MCF 10A (cell line): ENCODE measurements around the gene SRCIN1. TPM values are rescaled to one million over a fixed set of nuclear protein-coding genes. Genes with fewer than 3 reads are reported as not detected.

ENCODE experiments used
- BruUV-seq: library from RNA; stranded (reverse); fragments of 400-500 nt; replicated peaks from 2 replicates; lab custom pipeline; 2021; lab: Mats Ljungman, UMichigan
- CTCF ChIA-PET: fragments of 300-600 bp; sonication (Branson Sonifier 250); formaldehyde crosslinking; extraction: SDS; loops from one replicate; lab custom pipeline; 2021; ENCODE audit warnings: antibody characterized with exemption, inconsistent platforms; lab: Yijun Ruan, JAX
- POLR2A ChIA-PET: fragments of 300-600, 350-650 bp; sonication (Branson Sonifier 250); formaldehyde crosslinking; extraction: SDS; loops from one replicate; lab custom pipeline; 2020; ENCODE audit warnings: antibody characterized with exemption, inconsistent platforms; lab: Yijun Ruan, JAX
- DNase-seq: peaks from one replicate; pipeline ENCODE4 v3.0.0-alpha.2; 2018; ENCODE audit not compliant: unreplicated experiment
- H3K27ac Mint-ChIP-seq: one replicate; pipeline ENCODE4 v1.8.0; 2022; ENCODE audit warnings: mild to moderate bottlenecking, low read depth, mixed read lengths; ENCODE audit not compliant: unreplicated experiment
- H3K27me3 Mint-ChIP-seq: one replicate; pipeline ENCODE4 v1.8.0; 2022; ENCODE audit warnings: mixed read lengths; ENCODE audit not compliant: insufficient read depth, unreplicated experiment
- H3K36me3 Mint-ChIP-seq: one replicate; pipeline ENCODE4 v1.8.0; 2022; ENCODE audit warnings: mild to moderate bottlenecking, moderate library complexity, mixed read lengths; ENCODE audit not compliant: insufficient read depth, unreplicated experiment
- H3K4me1 Mint-ChIP-seq: one replicate; pipeline ENCODE4 v1.8.0; 2022; ENCODE audit warnings: mixed read lengths; ENCODE audit not compliant: insufficient read depth, unreplicated experiment
- H3K4me3 Mint-ChIP-seq: one replicate; pipeline ENCODE4 v1.8.0; 2022; ENCODE audit warnings: mild to moderate bottlenecking, moderate library complexity, mixed read lengths; ENCODE audit not compliant: unreplicated experiment
- H3K9me3 Mint-ChIP-seq: one replicate; pipeline ENCODE4 v1.8.0; 2022; ENCODE audit warnings: mixed read lengths; ENCODE audit not compliant: unreplicated experiment
- CTCF ChIP-seq: fragments of 200-600 bp; IDR thresholded peaks from one replicate; pipeline ENCODE4 v1.8.0; 2022; ENCODE audit warnings: antibody characterized with exemption, mild to moderate bottlenecking; ENCODE audit not compliant: unreplicated experiment
- intact Hi-C: fragments of 100-400 bp; cut with micrococcal nuclease; formaldehyde crosslinking; loops from 2 replicates; pipeline ENCODE4 v1.14.1; 2022
- total RNA-seq: library from RNA; stranded (reverse); gene quantifications from 2 replicates; pipeline ENCODE4 v1.2.3, GENCODE V29; 2022

SRCIN1 gene
- total RNA-seq, 1 experiment from 2014 or later: 5.7 TPM

- H3K27ac Mint-ChIP-seq: no peak overlapping the region
- ChIA-PET CTCF (interaction anchor here (0.5 to 1.6 kb wide), 5 partner anchors 10 to 71 kb away, joined by 3 to 5 read pairs (median 4); partner anchors contain the start of gene SRCIN1), POLR2A (no interaction called here)
- peaks cover 31% of the 10 kb centered on the region for H3K27me3 Mint-ChIP-seq
- no peaks in the 10 kb centered on the region for H3K36me3 Mint-ChIP-seq
- no TSS peak for BruUV-seq
- peaks cover 18% of the 10 kb centered on the region for H3K4me1 Mint-ChIP-seq
- no peak overlapping the region for H3K4me3 Mint-ChIP-seq
- no peak for TF ChIP-seq CTCF
- no peak for DNase-seq
- intact Hi-C loops: no loop called here
- no peaks in the 10 kb centered on the region for H3K9me3 Mint-ChIP-seq
Observed at GRCh38 chr17:38595892-38596291, 9.9 kb downstream of the SRCIN1 start.

- peaks cover 18% of the 10 kb centered on the region for H3K4me1 Mint-ChIP-seq
- no peak for TF ChIP-seq CTCF
- no TSS peak for BruUV-seq
- no peaks in the 10 kb centered on the region for H3K36me3 Mint-ChIP-seq
- no peak overlapping the region for H3K4me3 Mint-ChIP-seq
- peaks cover 31% of the 10 kb centered on the region for H3K27me3 Mint-ChIP-seq
- POLR2A ChIA-PET: no interaction called here
- intact Hi-C loops: no loop called here
- no peak for DNase-seq
- CTCF ChIA-PET: interaction anchor here (1.6 kb wide), 1 partner anchor 10 kb away, joined by 6 read pairs; no protein-coding TSS in a partner anchor
- no peak overlapping the region for H3K27ac Mint-ChIP-seq
- H3K9me3 Mint-ChIP-seq: no peaks in the 10 kb centered on the region
Observed at GRCh38 chr17:38594152-38594551, 11.6 kb downstream of the SRCIN1 start.

GRCh38 chr17:38592487-38592886 is 13.3 kb downstream of the SRCIN1 start:
- DNase-seq: no peak
- Mint-ChIP-seq H3K27me3 (peaks cover 31% of the 10 kb centered on the region), H3K4me1 (peaks cover 18% of the 10 kb centered on the region), H3K27ac (no peak overlapping the region), H3K36me3 (no peaks in the 10 kb centered on the region), H3K4me3 (no peak overlapping the region), H3K9me3 (no peaks in the 10 kb centered on the region)
- TF ChIP-seq CTCF: no peak
- ChIA-PET CTCF (interaction anchor here (0.9 to 1.8 kb wide), 2 partner anchors 9 to 34 kb away, joined by 3 to 6 read pairs; no protein-coding TSS in a partner anchor), POLR2A (interaction anchor here (0.6 kb wide), 1 partner anchor 111 kb away, joined by 3 read pairs; no protein-coding TSS in a partner anchor)
- BruUV-seq: no TSS peak
- intact Hi-C loops: no loop called here

GRCh38 chr17:38591759-38592241 is 14.0 kb downstream of the SRCIN1 start:
- ChIA-PET POLR2A (interaction anchor here (0.6 kb wide), 1 partner anchor 112 kb away, joined by 3 read pairs; no protein-coding TSS in a partner anchor), CTCF (interaction anchor here (0.9 to 1.8 kb wide), 2 partner anchors 8 to 34 kb away, joined by 3 to 6 read pairs; no protein-coding TSS in a partner anchor)
- H3K27me3 Mint-ChIP-seq: peaks cover 26% of the 10 kb centered on the region
- no peak overlapping the region for H3K4me3 Mint-ChIP-seq
- no peaks in the 10 kb centered on the region for H3K9me3 Mint-ChIP-seq
- no peak for TF ChIP-seq CTCF
- no peak overlapping the region for H3K27ac Mint-ChIP-seq
- intact Hi-C loops: no loop called here
- H3K36me3 Mint-ChIP-seq: no peaks in the 10 kb centered on the region
- H3K4me1 Mint-ChIP-seq: peaks cover 18% of the 10 kb centered on the region
- peak; percentile 81 for DNase-seq
- BruUV-seq: no TSS peak
